Astrocyte of the hippocampus (primary cell): ENCODE data around the gene EME2.

Experiments used
- DNase-seq: peaks from one replicate; pipeline ENCODE4 v3.0.0; 2011; ENCODE audit warnings: low read depth, low spot score

EME2 gene

GRCh38 chr16:1745181-1745899, 27.3 kb upstream of the EME2 start:
- DNase-seq = peak; percentile 92

GRCh38 chr16:1745900-1746692, 26.5 kb upstream of the EME2 start:
- peak; percentile 96 for DNase-seq

- peak; percentile 36 for DNase-seq
Observed at GRCh38 chr16:1746693-1747195, 25.9 kb upstream of the EME2 start.

- no peak for DNase-seq
Observed at GRCh38 chr16:1747934-1748333, 24.7 kb upstream of the EME2 start.

- no peak for DNase-seq
Observed at GRCh38 chr16:1749152-1750117, 23.2 kb upstream of the EME2 start.

GRCh38 chr16:1751946-1752345, 20.7 kb upstream of the EME2 start:
- DNase-seq = no peak

- no peak for DNase-seq
Observed at GRCh38 chr16:1752853-1753252, 19.8 kb upstream of the EME2 start.

- DNase-seq = no peak
Observed at GRCh38 chr16:1754204-1754603, 18.4 kb upstream of the EME2 start.

- no peak for DNase-seq
Observed at GRCh38 chr16:1757714-1758461, 14.7 kb upstream of the EME2 start.

GRCh38 chr16:1758923-1759322, 13.7 kb upstream of the EME2 start:
- DNase-seq = no peak

GRCh38 chr16:1759511-1759910, 13.1 kb upstream of the EME2 start:
- no peak for DNase-seq

- no peak for DNase-seq
Observed at GRCh38 chr16:1760911-1761310, 11.7 kb upstream of the EME2 start.

- DNase-seq = no peak
Observed at GRCh38 chr16:1761751-1762150, 10.9 kb upstream of the EME2 start.

- no peak for DNase-seq
Observed at GRCh38 chr16:1762196-1762878, 10.3 kb upstream of the EME2 start.

- no peak for DNase-seq
Observed at GRCh38 chr16:1762879-1763520, 9.6 kb upstream of the EME2 start.

GRCh38 chr16:1763521-1764511, 8.8 kb upstream of the EME2 start:
- DNase-seq = peak; percentile 77

- no peak for DNase-seq
Observed at GRCh38 chr16:1764971-1765370, 7.6 kb upstream of the EME2 start.

GRCh38 chr16:1765826-1766225, 6.8 kb upstream of the EME2 start:
- DNase-seq = no peak

GRCh38 chr16:1766231-1766630, 6.4 kb upstream of the EME2 start:
- no peak for DNase-seq
